ENCODE results near the gene HERC2. TPM values are rescaled to one million over a fixed set of nuclear protein-coding genes. Genes with fewer than 3 reads are reported as not detected.

Gene HERC2
- total RNA-seq, 3 donors from 2014 or later (not counting 1 experiment from before 2014, with no cell fraction given) = 54.2 to 64.0 (median 63.9) TPM

DNA sequence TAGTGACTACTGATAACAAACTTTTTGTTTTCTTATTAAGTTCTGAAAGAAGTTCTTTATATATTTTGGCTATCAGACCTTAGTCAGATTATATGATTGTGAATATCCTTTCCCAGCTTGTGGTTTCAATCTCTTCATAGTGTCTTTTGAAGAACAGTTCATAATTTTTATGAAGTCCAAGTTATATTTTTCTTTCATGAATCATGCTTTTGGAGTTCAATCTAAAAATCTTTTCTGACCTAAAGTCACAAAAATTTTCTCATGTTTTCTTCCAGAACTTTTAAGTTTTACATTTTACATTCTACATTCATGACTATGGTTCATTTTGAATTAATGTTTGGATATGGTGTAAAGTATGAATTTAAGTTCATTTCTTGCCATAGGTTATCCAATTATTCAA is 188.7 kb downstream of the HERC2 start:
- H3K36me3 Mint-ChIP-seq = no peaks in the 10 kb centered on the region
- no peak overlapping the region for H3K27ac ChIP-seq (ENCODE audit: low read length)
- no peak for TF ChIP-seq CTCF (IDR thresholded peaks at IDR 0.05)

DNA sequence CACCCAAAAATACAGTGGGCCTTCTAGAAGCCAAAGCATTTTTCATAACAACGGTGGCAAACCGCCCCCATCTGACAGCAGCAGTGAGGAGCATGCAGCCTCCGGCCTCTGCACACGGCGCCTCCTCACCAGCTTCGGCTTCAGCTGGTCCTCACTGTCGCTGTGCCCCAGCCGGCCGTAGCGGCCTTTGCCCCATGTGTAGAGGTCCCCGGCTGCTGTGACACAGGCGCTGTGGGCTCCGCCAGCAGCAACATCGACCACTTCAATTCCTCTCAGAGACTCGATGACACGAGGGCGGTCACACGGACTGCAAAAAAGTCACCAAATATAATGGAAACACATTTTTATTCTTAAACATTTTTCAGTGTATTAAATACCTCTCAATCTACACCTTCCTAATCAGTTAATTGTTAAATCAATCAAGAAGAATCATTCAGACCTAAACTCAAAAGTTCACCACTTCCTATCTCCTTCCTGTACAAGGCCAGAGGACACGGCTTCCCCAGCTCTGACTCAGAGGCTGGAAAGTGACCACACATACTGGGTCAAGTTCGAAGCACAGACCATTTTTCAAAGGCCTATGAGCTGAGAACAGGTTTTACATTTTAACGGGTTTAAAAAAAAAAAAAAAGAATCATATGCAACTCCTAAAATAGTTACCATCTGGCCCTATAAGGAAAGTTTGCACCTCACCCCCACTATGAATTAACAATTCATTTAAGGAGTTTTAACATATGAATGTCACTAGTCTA is 189.3 kb downstream of the HERC2 start:
- Histone ChIP-seq H3K36me3 (ENCODE audit: control insufficient read depth, insufficient read depth, low read length) (peaks cover 17% of the 10 kb centered on the region), H3K9me3 (ENCODE audit: control insufficient read depth, insufficient read depth, low read length) (no peaks in the 10 kb centered on the region), H3K4me3 (ENCODE audit: low read length) (no peak overlapping the region), H3K27me3 (ENCODE audit: control insufficient read depth, insufficient read depth, low read length) (no peaks in the 10 kb centered on the region), H3K27ac (ENCODE audit: low read length) (no peak overlapping the region), H3K4me1 (ENCODE audit: control insufficient read depth, insufficient read depth, low read length) (peaks cover 5% of the 10 kb centered on the region)
- WGBS (ENCODE audit: insufficient coverage) = 88% methylated on average over 21 of the region's 21 CpGs
- Mint-ChIP-seq H3K4me1 (peaks cover 7 to 14% of the 10 kb centered on the region in 2 donors), H3K36me3 (no peaks in the 10 kb centered on the region), H3K27ac (no peak overlapping the region), H3K27me3 (ENCODE audit: low read depth in 2 of 2) (no peaks in the 10 kb centered on the region), H3K4me3 (no peak overlapping the region), H3K9me3 (no peaks in the 10 kb centered on the region)
- ATAC-seq (no peak), DNase-seq (no peak)
- no peak for TF ChIP-seq CTCF (IDR thresholded peaks at IDR 0.05)
- intact Hi-C loops (cut with micrococcal nuclease) = no loop called here

More for the DNA sequence above, 188.7 kb downstream of the HERC2 start:
- H3K27me3 Mint-ChIP-seq (ENCODE audit: low read depth in 2 of 2) = no peaks in the 10 kb centered on the region
- H3K4me1 Mint-ChIP-seq = peaks cover 7 to 14% of the 10 kb centered on the region in 2 donors
- no peaks in the 10 kb centered on the region for H3K9me3 Mint-ChIP-seq
- peak overlapping the region in 1 of 2 donors; percentile 53 for H3K27ac Mint-ChIP-seq
- no peaks in the 10 kb centered on the region for H3K9me3 ChIP-seq (ENCODE audit: control insufficient read depth, insufficient read depth, low read length)
- no peak overlapping the region for H3K4me3 ChIP-seq (ENCODE audit: low read length)
- peaks cover 5% of the 10 kb centered on the region for H3K4me1 ChIP-seq (ENCODE audit: control insufficient read depth, insufficient read depth, low read length)
- H3K36me3 ChIP-seq (ENCODE audit: control insufficient read depth, insufficient read depth, low read length) = peaks cover 17% of the 10 kb centered on the region
- no peak overlapping the region for H3K4me3 Mint-ChIP-seq
- intact Hi-C loops (cut with micrococcal nuclease) = no loop called here
- ATAC-seq = no peak
- no peak for DNase-seq
- H3K27me3 ChIP-seq (ENCODE audit: control insufficient read depth, insufficient read depth, low read length) = no peaks in the 10 kb centered on the region

- Mint-ChIP-seq H3K27ac (no peak overlapping the region), H3K36me3 (no peaks in the 10 kb centered on the region), H3K4me3 (no peak overlapping the region), H3K9me3 (no peaks in the 10 kb centered on the region), H3K4me1 (peaks cover 6 to 11% of the 10 kb centered on the region in 2 donors), H3K27me3 (ENCODE audit: low read depth in 2 of 2) (no peaks in the 10 kb centered on the region)
- intact Hi-C loops (cut with micrococcal nuclease) = no loop called here
- H3K4me1 ChIP-seq (ENCODE audit: control insufficient read depth, insufficient read depth, low read length) = peaks cover 5% of the 10 kb centered on the region
- no peak for DNase-seq
- no peak for TF ChIP-seq CTCF (IDR thresholded peaks at IDR 0.05)
- 89% methylated on average over 13 of the region's 13 CpGs for WGBS (ENCODE audit: insufficient coverage)
- ATAC-seq = no peak
- H3K4me3 ChIP-seq (ENCODE audit: low read length) = no peak overlapping the region
- no peak overlapping the region for H3K27ac ChIP-seq (ENCODE audit: low read length)
- no peaks in the 10 kb centered on the region for H3K9me3 ChIP-seq (ENCODE audit: control insufficient read depth, insufficient read depth, low read length)
- H3K27me3 ChIP-seq (ENCODE audit: control insufficient read depth, insufficient read depth, low read length) = no peaks in the 10 kb centered on the region
- H3K36me3 ChIP-seq (ENCODE audit: control insufficient read depth, insufficient read depth, low read length) = peaks cover 17% of the 10 kb centered on the region
These were observed 190.0 kb downstream of the HERC2 start for GRCh38 chr15:28131946-28132345.

GRCh38 chr15:28131400-28131799 is 190.6 kb downstream of the HERC2 start:
- H3K9me3 ChIP-seq (ENCODE audit: control insufficient read depth, insufficient read depth, low read length) = no peaks in the 10 kb centered on the region
- intact Hi-C loops (cut with micrococcal nuclease) = no loop called here
- no peak for ATAC-seq
- Mint-ChIP-seq H3K27me3 (ENCODE audit: low read depth in 2 of 2) (no peaks in the 10 kb centered on the region), H3K4me1 (peaks cover under 1 to 6% of the 10 kb centered on the region in 2 donors), H3K9me3 (no peaks in the 10 kb centered on the region), H3K4me3 (no peak overlapping the region), H3K27ac (no peak overlapping the region), H3K36me3 (no peaks in the 10 kb centered on the region)
- no peak for DNase-seq
- peaks cover 3% of the 10 kb centered on the region for H3K4me1 ChIP-seq (ENCODE audit: control insufficient read depth, insufficient read depth, low read length)
- no peak for TF ChIP-seq CTCF (IDR thresholded peaks at IDR 0.05)
- no peak overlapping the region for H3K4me3 ChIP-seq (ENCODE audit: low read length)
- 97% methylated on average over 13 of the region's 13 CpGs for WGBS (ENCODE audit: insufficient coverage)
- H3K27ac ChIP-seq (ENCODE audit: low read length) = no peak overlapping the region
- no peaks in the 10 kb centered on the region for H3K27me3 ChIP-seq (ENCODE audit: control insufficient read depth, insufficient read depth, low read length)
- peaks cover 17% of the 10 kb centered on the region for H3K36me3 ChIP-seq (ENCODE audit: control insufficient read depth, insufficient read depth, low read length)
